Caco-2 (cell line): Measurements from ENCODE around the gene ZFAND2A. TPM values are rescaled to one million over a fixed set of nuclear protein-coding genes. Genes with fewer than 3 reads are reported as not detected.

ENCODE experiments used
- BruUV-seq: library from RNA; stranded (reverse); fragments of 400-500 nt; replicated peaks from 2 replicates; lab custom pipeline; 2021; lab: Mats Ljungman, UMichigan
- CTCF ChIA-PET: fragments of 300-600 bp; sonication (Branson Sonifier 250); formaldehyde crosslinking; loops from one replicate; lab custom pipeline; 2022; ENCODE audit warnings: antibody characterized with exemption; lab: Charles Lee
- POLR2A ChIA-PET: fragments of 300-600 bp; sonication (Branson Sonifier 250); formaldehyde crosslinking; loops from one replicate; lab custom pipeline; 2022; ENCODE audit warnings: antibody characterized with exemption; lab: Charles Lee
- DNase-seq, 2 experiments: peaks; one replicate each; pipeline versions ENCODE4 v3.0.0 to v3.0.0-alpha.2; 2020 to 2022
- H3K27me3 ChIP-seq: replicated peaks from 2 replicates; pipeline ENCODE4 v1.6.0; 2011; ENCODE audit warnings: low read length; ENCODE audit not compliant: control insufficient read depth, insufficient read depth
- H3K36me3 ChIP-seq: 2 replicates; pipeline ENCODE4 v1.5.1; 2011; ENCODE audit warnings: low read length; ENCODE audit not compliant: control insufficient read depth, insufficient read depth
- H3K4me1 ChIP-seq: fragments of 250-450 bp; sonication (Bioruptor Pico); 2 replicates; pipeline ENCODE4 v1.5.1; 2020; ENCODE audit warnings: mild to moderate bottlenecking
- H3K4me3 ChIP-seq: 2 replicates; pipeline ENCODE4 v1.5.1; 2011; ENCODE audit warnings: low read depth, mild to moderate bottlenecking, control low read depth, low read length
- H3K9me3 ChIP-seq: fragments of 250-450 bp; sonication (Bioruptor Pico); 2 replicates; pipeline ENCODE4 v1.5.1; 2020; ENCODE audit warnings: mild to moderate bottlenecking, moderate library complexity
- H3K27ac Mint-ChIP-seq: one replicate; pipeline ENCODE4 v1.8.0; 2022; ENCODE audit warnings: mixed read lengths; ENCODE audit not compliant: unreplicated experiment
- H3K27me3 Mint-ChIP-seq: one replicate; pipeline ENCODE4 v1.8.0; 2022; ENCODE audit warnings: mixed read lengths; ENCODE audit not compliant: insufficient read depth, unreplicated experiment
- H3K36me3 Mint-ChIP-seq: one replicate; pipeline ENCODE4 v1.8.0; 2022; ENCODE audit warnings: mild to moderate bottlenecking, mixed read lengths; ENCODE audit not compliant: insufficient read depth, unreplicated experiment
- H3K4me1 Mint-ChIP-seq: one replicate; pipeline ENCODE4 v1.8.0; 2022; ENCODE audit warnings: low read depth, mixed read lengths; ENCODE audit not compliant: unreplicated experiment
- H3K4me3 Mint-ChIP-seq: one replicate; pipeline ENCODE4 v1.8.0; 2022; ENCODE audit warnings: mild to moderate bottlenecking, moderate library complexity, mixed read lengths; ENCODE audit not compliant: unreplicated experiment
- H3K9me3 Mint-ChIP-seq: one replicate; pipeline ENCODE4 v1.8.0; 2022; ENCODE audit warnings: mixed read lengths; ENCODE audit not compliant: unreplicated experiment
- CTCF ChIP-seq, 2 experiments: fragments of 200-600 bp in 1 of 2; IDR thresholded peaks; 1 replicate in 1 of 2; 2 replicates in 1 of 2; pipeline versions ENCODE4 v1.5.1 to v1.8.0; 2011 to 2022; ENCODE audit warnings: antibody characterized with exemption in 1 of 2, control low read depth in 1 of 2, inconsistent platforms in 1 of 2, low read depth in 1 of 2, low read length in 1 of 2, mild to moderate bottlenecking in 1 of 2, moderate library complexity in 1 of 2; ENCODE audit not compliant: insufficient read depth in 1 of 2, severe bottlenecking in 1 of 2, unreplicated experiment in 1 of 2
- intact Hi-C: fragments of 100-400 bp; cut with micrococcal nuclease; formaldehyde crosslinking; loops from one replicate; pipeline ENCODE4 v1.10.0; 2022; ENCODE audit not compliant: unreplicated experiment
- total RNA-seq: library from RNA; stranded (reverse); gene quantifications from 2 replicates; pipeline ENCODE4 v1.2.3, GENCODE V29; 2022

ZFAND2A gene
- total RNA-seq, 1 experiment from 2014 or later, result 32.1 TPM

GRCh38 chr7:1141651-1142050, 18.3 kb downstream of the ZFAND2A start:
- no peaks in the 10 kb centered on the region for H3K27me3 ChIP-seq
- no peaks in the 10 kb centered on the region for H3K9me3 Mint-ChIP-seq
- intact Hi-C loops, result no loop called here
- peaks cover 8% of the 10 kb centered on the region for H3K4me1 Mint-ChIP-seq
- TF ChIP-seq CTCF (IDR thresholded peaks at IDR 0.05; ENCODE audit: insufficient read depth in 1 of 2, low read depth in 1 of 2, low read length in 1 of 2, severe bottlenecking in 1 of 2, unreplicated experiment in 1 of 2), result no peak
- DNase-seq, result peak in 1 of 2 experiments; percentile 1
- POLR2A ChIA-PET, result no interaction called here
- no TSS peak for BruUV-seq
- no peaks in the 10 kb centered on the region for H3K27me3 Mint-ChIP-seq
- CTCF ChIA-PET, result interaction anchor here (0.6 kb wide), 2 partner anchors 34 to 148 kb away, joined by 3 to 4 read pairs; no protein-coding TSS in a partner anchor
- no peak overlapping the region for H3K4me3 ChIP-seq
- H3K36me3 Mint-ChIP-seq, result peaks cover 3% of the 10 kb centered on the region
- H3K4me1 ChIP-seq, result peaks cover 3% of the 10 kb centered on the region; the same call in 1 of the 2 replicates
- no peak overlapping the region for H3K4me3 Mint-ChIP-seq
- no peak overlapping the region for H3K27ac Mint-ChIP-seq
- no peaks in the 10 kb centered on the region for H3K9me3 ChIP-seq
- H3K36me3 ChIP-seq, result no peaks in the 10 kb centered on the region

GRCh38 chr7:1140476-1141104, 19.4 kb downstream of the ZFAND2A start:
- H3K36me3 Mint-ChIP-seq, result peaks cover 5% of the 10 kb centered on the region
- no peak overlapping the region for H3K27ac Mint-ChIP-seq

More at GRCh38 chr7:1140476-1141104, 19.4 kb downstream of the ZFAND2A start:
- BruUV-seq, result no TSS peak
- Histone ChIP-seq H3K36me3 (no peaks in the 10 kb centered on the region), H3K4me1 (peaks cover 4% of the 10 kb centered on the region; the same call in 1 of the 2 replicates), H3K27me3 (no peaks in the 10 kb centered on the region), H3K4me3 (no peak overlapping the region), H3K9me3 (no peaks in the 10 kb centered on the region)
- no peaks in the 10 kb centered on the region for H3K27me3 Mint-ChIP-seq
- ChIA-PET CTCF (interaction anchor here (0.7 to 2.8 kb wide), 2 partner anchors 8 to 147 kb away, joined by 4 to 20 read pairs; no protein-coding TSS in a partner anchor), POLR2A (no interaction called here)
- TF ChIP-seq CTCF (IDR thresholded peaks at IDR 0.05; ENCODE audit: insufficient read depth in 1 of 2, low read depth in 1 of 2, low read length in 1 of 2, severe bottlenecking in 1 of 2, unreplicated experiment in 1 of 2), result no peak
- H3K4me1 Mint-ChIP-seq, result peaks cover 11% of the 10 kb centered on the region
- DNase-seq, result peak in 1 of 2 experiments; percentile 19
- intact Hi-C loops, result no loop called here
- no peak overlapping the region for H3K4me3 Mint-ChIP-seq
- no peaks in the 10 kb centered on the region for H3K9me3 Mint-ChIP-seq
